Vagina (tissue), 2 donors: ENCODE data around the gene TBC1D22A. TPM values are rescaled to one million over a fixed set of nuclear protein-coding genes. Genes with fewer than 3 reads are reported as not detected.

Source experiments
- DNase-seq, 2 donors: peaks; one replicate each; pipeline ENCODE4 v3.0.0-alpha.2; 2017; ENCODE audit errors: extremely low spot score in 2 of 2
- H3K27ac ChIP-seq: fragments of 200-600 bp; sonication (generic); one replicate; pipeline ENCODE4 v1.5.1; 2019
- H3K27me3 ChIP-seq: fragments of 200-600 bp; sonication (generic); one replicate; pipeline ENCODE4 v1.5.1; 2019
- H3K36me3 ChIP-seq, 2 donors: fragments of 200-600 bp; sonication (generic); one replicate each; pipeline ENCODE4 v1.5.1; 2017 to 2019
- H3K4me1 ChIP-seq: fragments of 200-600 bp; sonication (generic); one replicate; pipeline ENCODE4 v1.5.1; 2019
- H3K4me3 ChIP-seq, 2 donors: fragments of 200-600 bp; sonication (generic); 1 replicate in 1 of 2; 2 replicates in 1 of 2; pipeline ENCODE4 v1.5.1; 2016 to 2019
- H3K9me3 ChIP-seq: fragments of 200-600 bp; sonication (generic); one replicate; pipeline ENCODE4 v1.5.1; 2019
- POLR2A ChIP-seq, 2 donors: fragments of 450-650 bp; IDR thresholded peaks; one replicate each; pipeline ENCODE4 v1.6.1; 2017; ENCODE audit warnings: antibody characterized with exemption in 2 of 2, mild to moderate bottlenecking in 2 of 2, moderate library complexity in 2 of 2
- POLR2AphosphoS5 ChIP-seq, 2 donors: sonication (generic); formaldehyde crosslinking; IDR thresholded peaks; one replicate each; pipeline ENCODE4 v1.9.0; 2017; ENCODE audit warnings: antibody characterized with exemption in 2 of 2, mild to moderate bottlenecking in 2 of 2, low read depth in 1 of 2; ENCODE audit not compliant: insufficient read depth in 1 of 2
- intact Hi-C: fragments of 100-400 bp; cut with DNase I; formaldehyde crosslinking; loops from one replicate; pipeline ENCODE4 v1.15.1; 2023
- total RNA-seq: library from RNA; depleted of rRNA; stranded (reverse); fragments of >200 nt; gene quantifications from one replicate; pipeline ENCODE4 v1.2.3, GENCODE V29; 2016
- TF ChIP-seq, protein P1 (sequence below), 3 experiments: fragments of 450-650 bp in 2 of 3; fragments of 200-600 bp in 1 of 3; sonication (generic) in 1 of 3; IDR thresholded peaks; one replicate each; pipeline ENCODE4 v1.5.1; 2017 to 2019; ENCODE audit warnings: antibody characterized with exemption in 3 of 3, mild to moderate bottlenecking in 2 of 3, moderate library complexity in 2 of 3

Gene TBC1D22A
- total RNA-seq, 1 donor from 2014 or later: 38.3 TPM

- Histone ChIP-seq H3K4me3 (no peak overlapping the region), H3K4me1 (no peaks in the 10 kb centered on the region), H3K27me3 (no peaks in the 10 kb centered on the region), H3K9me3 (no peaks in the 10 kb centered on the region), H3K36me3 (peaks cover 0 to 11% of the 10 kb centered on the region in 2 donors), H3K27ac (no peak overlapping the region)
- intact Hi-C loops: no loop called here
- DNase-seq: no peak
- TF ChIP-seq, protein P1, sequence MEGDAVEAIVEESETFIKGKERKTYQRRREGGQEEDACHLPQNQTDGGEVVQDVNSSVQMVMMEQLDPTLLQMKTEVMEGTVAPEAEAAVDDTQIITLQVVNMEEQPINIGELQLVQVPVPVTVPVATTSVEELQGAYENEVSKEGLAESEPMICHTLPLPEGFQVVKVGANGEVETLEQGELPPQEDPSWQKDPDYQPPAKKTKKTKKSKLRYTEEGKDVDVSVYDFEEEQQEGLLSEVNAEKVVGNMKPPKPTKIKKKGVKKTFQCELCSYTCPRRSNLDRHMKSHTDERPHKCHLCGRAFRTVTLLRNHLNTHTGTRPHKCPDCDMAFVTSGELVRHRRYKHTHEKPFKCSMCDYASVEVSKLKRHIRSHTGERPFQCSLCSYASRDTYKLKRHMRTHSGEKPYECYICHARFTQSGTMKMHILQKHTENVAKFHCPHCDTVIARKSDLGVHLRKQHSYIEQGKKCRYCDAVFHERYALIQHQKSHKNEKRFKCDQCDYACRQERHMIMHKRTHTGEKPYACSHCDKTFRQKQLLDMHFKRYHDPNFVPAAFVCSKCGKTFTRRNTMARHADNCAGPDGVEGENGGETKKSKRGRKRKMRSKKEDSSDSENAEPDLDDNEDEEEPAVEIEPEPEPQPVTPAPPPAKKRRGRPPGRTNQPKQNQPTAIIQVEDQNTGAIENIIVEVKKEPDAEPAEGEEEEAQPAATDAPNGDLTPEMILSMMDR (IDR thresholded peaks at IDR 0.05): no peak
- TF ChIP-seq POLR2AphosphoS5 (IDR thresholded peaks at IDR 0.05; ENCODE audit: insufficient read depth in 1 of 2, low read depth in 1 of 2) (no peak), POLR2A (IDR thresholded peaks at IDR 0.05) (no peak)
Observed at GRCh38 chr22:47007496-47007895, 245.0 kb downstream of the TBC1D22A start.

- DNase-seq: no peak
- Histone ChIP-seq H3K4me1 (no peaks in the 10 kb centered on the region), H3K27me3 (no peaks in the 10 kb centered on the region), H3K4me3 (no peak overlapping the region), H3K36me3 (peaks cover 0 to 11% of the 10 kb centered on the region in 2 donors), H3K9me3 (no peaks in the 10 kb centered on the region), H3K27ac (no peak overlapping the region)
- TF ChIP-seq, protein P1 (IDR thresholded peaks at IDR 0.05): no peak
- TF ChIP-seq POLR2A (IDR thresholded peaks at IDR 0.05) (no peak), POLR2AphosphoS5 (IDR thresholded peaks at IDR 0.05; ENCODE audit: insufficient read depth in 1 of 2, low read depth in 1 of 2) (no peak)
- intact Hi-C loops: no loop called here
Observed at GRCh38 chr22:47008208-47008885, 245.9 kb downstream of the TBC1D22A start.

DNA sequence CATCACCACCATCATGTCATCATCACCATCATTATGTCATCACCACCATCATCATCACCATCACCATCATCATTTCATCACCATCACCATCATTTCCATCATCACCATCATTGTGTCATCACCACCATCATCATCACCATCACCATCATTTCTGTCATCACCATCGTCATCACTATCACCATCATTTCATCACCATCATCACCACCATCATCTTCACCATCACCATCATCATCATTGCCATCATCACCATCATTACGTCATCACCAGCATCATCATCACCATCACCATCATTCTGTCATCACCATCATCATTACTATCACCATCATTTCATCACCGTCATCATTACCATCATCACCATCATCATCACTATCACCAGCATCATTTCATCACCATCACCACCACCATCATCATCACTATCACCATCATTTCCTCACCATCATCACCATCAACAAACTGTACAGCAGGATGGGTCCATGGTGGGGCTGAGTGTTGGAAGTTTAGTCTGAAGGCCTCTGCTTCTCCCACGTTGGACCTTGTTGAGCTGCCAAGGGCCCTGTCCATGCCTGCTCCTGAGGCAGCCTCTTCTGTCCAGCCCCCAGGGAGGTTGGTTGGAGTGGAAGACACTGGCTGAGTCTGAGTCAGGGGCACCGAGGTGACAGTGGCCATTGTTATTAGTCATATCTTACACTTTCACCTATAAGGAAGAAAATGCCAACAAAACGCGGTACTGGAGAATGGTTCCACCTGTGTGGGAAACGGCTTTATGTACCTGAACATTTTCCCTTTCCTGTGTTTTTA is 247.1 kb downstream of the TBC1D22A start:
- no peak for DNase-seq
- intact Hi-C loops: no loop called here

DNA sequence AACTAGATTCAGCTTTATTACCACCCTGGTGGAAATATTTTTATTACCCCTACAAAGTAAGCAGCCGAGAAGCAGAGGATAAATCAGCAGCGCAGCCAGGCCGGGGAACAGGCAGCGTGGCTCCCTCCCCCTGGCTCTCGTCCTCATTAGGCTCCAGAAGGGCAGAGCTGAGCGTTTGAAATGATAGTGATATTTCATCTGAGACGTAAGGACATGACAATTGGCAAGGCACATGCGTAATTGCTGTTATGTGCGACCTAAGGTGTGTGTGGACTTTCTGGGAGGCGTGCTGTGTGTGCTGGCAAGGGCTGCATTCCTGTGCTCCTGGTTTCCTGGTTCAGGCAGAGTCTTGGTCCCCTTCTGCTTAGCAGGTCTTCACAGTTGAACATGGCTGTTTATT is 247.8 kb downstream of the TBC1D22A start:
- intact Hi-C loops: no loop called here
- Histone ChIP-seq H3K4me3 (no peak overlapping the region), H3K9me3 (no peaks in the 10 kb centered on the region), H3K4me1 (no peaks in the 10 kb centered on the region), H3K27ac (no peak overlapping the region), H3K36me3 (peaks cover 0 to 11% of the 10 kb centered on the region in 2 donors), H3K27me3 (no peaks in the 10 kb centered on the region)
- no peak for DNase-seq
- no peak for TF ChIP-seq POLR2AphosphoS5 (IDR thresholded peaks at IDR 0.05; ENCODE audit: insufficient read depth in 1 of 2, low read depth in 1 of 2)
- no peak for TF ChIP-seq POLR2A (IDR thresholded peaks at IDR 0.05)
- TF ChIP-seq, protein P1 (IDR thresholded peaks at IDR 0.05): no peak

More for the DNA sequence above, 247.1 kb downstream of the TBC1D22A start:
- no peak overlapping the region for H3K4me3 ChIP-seq
- no peaks in the 10 kb centered on the region for H3K27me3 ChIP-seq
- TF ChIP-seq POLR2A (IDR thresholded peaks at IDR 0.05) (no peak), POLR2AphosphoS5 (IDR thresholded peaks at IDR 0.05; ENCODE audit: insufficient read depth in 1 of 2, low read depth in 1 of 2) (no peak)
- TF ChIP-seq, protein P1 (IDR thresholded peaks at IDR 0.05): no peak
- H3K4me1 ChIP-seq: no peaks in the 10 kb centered on the region
- H3K9me3 ChIP-seq: no peaks in the 10 kb centered on the region
- H3K36me3 ChIP-seq: peaks cover 0 to 11% of the 10 kb centered on the region in 2 donors
- H3K27ac ChIP-seq: no peak overlapping the region
